ENCODE measurements around the gene ING1. TPM values are rescaled to one million over a fixed set of nuclear protein-coding genes. Genes with fewer than 3 reads are reported as not detected.

ING1 gene, protein sequence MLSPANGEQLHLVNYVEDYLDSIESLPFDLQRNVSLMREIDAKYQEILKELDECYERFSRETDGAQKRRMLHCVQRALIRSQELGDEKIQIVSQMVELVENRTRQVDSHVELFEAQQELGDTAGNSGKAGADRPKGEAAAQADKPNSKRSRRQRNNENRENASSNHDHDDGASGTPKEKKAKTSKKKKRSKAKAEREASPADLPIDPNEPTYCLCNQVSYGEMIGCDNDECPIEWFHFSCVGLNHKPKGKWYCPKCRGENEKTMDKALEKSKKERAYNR
- total RNA-seq (12.4 TPM), polyA plus RNA-seq (ENCODE audit: insufficient read depth, low read depth, low replicate concordance) (7.8 TPM)
- long read RNA-seq, donor 1, full-length matches to known transcripts: 10 of 10 reads
- long read RNA-seq, donor 1, partial matches to known transcripts: 0 of 10 reads
- long read RNA-seq, donor 1, other reads (novel, unspliced or antisense): 0 of 10 reads
- long read RNA-seq, donor 2, full-length matches to known transcripts: 11 of 18 reads
- long read RNA-seq, donor 2, partial matches to known transcripts: 7 of 18 reads
- long read RNA-seq, donor 2, other reads (novel, unspliced or antisense): 0 of 18 reads
- long read RNA-seq, donor 3, full-length matches to known transcripts: 10 of 10 reads
- long read RNA-seq, donor 3, partial matches to known transcripts: 0 of 10 reads
- long read RNA-seq, donor 3, other reads (novel, unspliced or antisense): 0 of 10 reads
- long read RNA-seq, donor 4, full-length matches to known transcripts: 11 of 11 reads
- long read RNA-seq, donor 4, partial matches to known transcripts: 0 of 11 reads
- long read RNA-seq, donor 4, other reads (novel, unspliced or antisense): 0 of 11 reads
- long read RNA-seq, donor 5: 0 reads
- long read RNA-seq, donor 6, full-length matches to known transcripts: 10 of 10 reads
- long read RNA-seq, donor 6, partial matches to known transcripts: 0 of 10 reads
- long read RNA-seq, donor 6, other reads (novel, unspliced or antisense): 0 of 10 reads
- long read RNA-seq, donor 7, full-length matches to known transcripts: 20 of 22 reads
- long read RNA-seq, donor 7, partial matches to known transcripts: 0 of 22 reads
- long read RNA-seq, donor 7, other reads (novel, unspliced or antisense): 2 of 22 reads
- long read RNA-seq, donor 8, full-length matches to known transcripts: 15 of 15 reads
- long read RNA-seq, donor 8, partial matches to known transcripts: 0 of 15 reads
- long read RNA-seq, donor 8, other reads (novel, unspliced or antisense): 0 of 15 reads
- long read RNA-seq, donor 9, full-length matches to known transcripts: 10 of 10 reads
- long read RNA-seq, donor 9, partial matches to known transcripts: 0 of 10 reads
- long read RNA-seq, donor 9, other reads (novel, unspliced or antisense): 0 of 10 reads
- long read RNA-seq, donor 10, full-length matches to known transcripts: 12 of 12 reads
- long read RNA-seq, donor 10, partial matches to known transcripts: 0 of 12 reads
- long read RNA-seq, donor 10, other reads (novel, unspliced or antisense): 0 of 12 reads

DNA sequence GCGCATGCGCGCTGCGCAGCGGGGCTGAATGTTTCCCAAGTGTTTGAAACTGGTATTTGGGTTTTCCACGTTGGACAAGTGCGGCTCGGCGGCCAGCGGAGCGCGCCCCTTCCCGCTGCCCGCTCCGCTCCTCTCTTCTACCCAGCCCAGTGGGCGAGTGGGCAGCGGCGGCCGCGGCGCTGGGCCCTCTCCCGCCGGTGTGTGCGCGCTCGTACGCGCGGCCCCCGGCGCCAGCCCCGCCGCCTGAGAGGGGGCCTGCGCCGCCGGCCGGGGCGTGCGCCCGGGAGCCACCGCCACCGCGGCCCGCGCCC, at the start of gene ING1:
TSS of gene ING1 (plus strand) at position 59 of the 311 bp plus-strand sequence. CDS start 450 bp downstream, outside the sequence.
- TF ChIP-seq, protein P1, sequence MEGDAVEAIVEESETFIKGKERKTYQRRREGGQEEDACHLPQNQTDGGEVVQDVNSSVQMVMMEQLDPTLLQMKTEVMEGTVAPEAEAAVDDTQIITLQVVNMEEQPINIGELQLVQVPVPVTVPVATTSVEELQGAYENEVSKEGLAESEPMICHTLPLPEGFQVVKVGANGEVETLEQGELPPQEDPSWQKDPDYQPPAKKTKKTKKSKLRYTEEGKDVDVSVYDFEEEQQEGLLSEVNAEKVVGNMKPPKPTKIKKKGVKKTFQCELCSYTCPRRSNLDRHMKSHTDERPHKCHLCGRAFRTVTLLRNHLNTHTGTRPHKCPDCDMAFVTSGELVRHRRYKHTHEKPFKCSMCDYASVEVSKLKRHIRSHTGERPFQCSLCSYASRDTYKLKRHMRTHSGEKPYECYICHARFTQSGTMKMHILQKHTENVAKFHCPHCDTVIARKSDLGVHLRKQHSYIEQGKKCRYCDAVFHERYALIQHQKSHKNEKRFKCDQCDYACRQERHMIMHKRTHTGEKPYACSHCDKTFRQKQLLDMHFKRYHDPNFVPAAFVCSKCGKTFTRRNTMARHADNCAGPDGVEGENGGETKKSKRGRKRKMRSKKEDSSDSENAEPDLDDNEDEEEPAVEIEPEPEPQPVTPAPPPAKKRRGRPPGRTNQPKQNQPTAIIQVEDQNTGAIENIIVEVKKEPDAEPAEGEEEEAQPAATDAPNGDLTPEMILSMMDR (IDR thresholded peaks at IDR 0.05; ENCODE audit: borderline replicate concordance, extremely low read depth, insufficient read depth): no peak
- peaks cover 6 to 17% (median 10%) of the 10 kb centered on the region in 3 donors for H3K4me1 ChIP-seq (ENCODE audit: control insufficient read depth in 2 of 3, insufficient read depth in 2 of 3, low read depth in 1 of 3, low read length in 3 of 3)
- H3K9me3 ChIP-seq (ENCODE audit: control insufficient read depth in 2 of 3, insufficient read depth in 1 of 3, low read length in 3 of 3): no peaks in the 10 kb centered on the region
- peak within 1 kb of the TSS; percentile 99 to 100 for H3K27ac ChIP-seq (ENCODE audit: low read depth in 2 of 2, low read length in 2 of 2)
- no peak for FAIRE-seq
- peak in 1 of 5 donors; percentile 25 for DNase-seq
- H3K9ac ChIP-seq (ENCODE audit: low read length in 3 of 3): peak within 1 kb of the TSS; percentile 72 to 97 (median 94)
- H3K27me3 ChIP-seq (ENCODE audit: control insufficient read depth, insufficient read depth, low read length): no peaks in the 10 kb centered on the region
- intact Hi-C loops (cut with DNase I): no loop called here
- H3K36me3 ChIP-seq (ENCODE audit: control insufficient read depth in 2 of 3, insufficient read depth in 3 of 3, low read length in 3 of 3): no peaks in the 10 kb centered on the region
- peak within 1 kb of the TSS; percentile 76 to 94 (median 89) for H3K4me3 ChIP-seq (ENCODE audit: low read length in 3 of 3)

GRCh38 chr13:110664041-110664440, 49.5 kb upstream of the ING1 start:
- intact Hi-C loops (cut with DNase I): no loop called here
- H3K36me3 ChIP-seq (ENCODE audit: control insufficient read depth in 2 of 3, insufficient read depth in 3 of 3, low read length in 3 of 3): peaks cover 11 to 47% (median 30%) of the 10 kb centered on the region in 3 donors
- FAIRE-seq (no peak), DNase-seq (peak in 1 of 5 donors; percentile 22)
- no peaks in the 10 kb centered on the region for H3K4me1 ChIP-seq (ENCODE audit: control insufficient read depth in 2 of 3, insufficient read depth in 2 of 3, low read depth in 1 of 3, low read length in 3 of 3)
- no peak overlapping the region for H3K27ac ChIP-seq (ENCODE audit: low read depth in 2 of 2, low read length in 2 of 2)
- peaks cover 0 to 2% (median 0%) of the 10 kb centered on the region in 3 donors for H3K9me3 ChIP-seq (ENCODE audit: control insufficient read depth in 2 of 3, insufficient read depth in 1 of 3, low read length in 3 of 3)
- no peak overlapping the region for H3K9ac ChIP-seq (ENCODE audit: low read length in 3 of 3)
- no peak overlapping the region for H3K4me3 ChIP-seq (ENCODE audit: low read length in 3 of 3)
- H3K27me3 ChIP-seq (ENCODE audit: control insufficient read depth, insufficient read depth, low read length): no peaks in the 10 kb centered on the region
- TF ChIP-seq, protein P1 (IDR thresholded peaks at IDR 0.05; ENCODE audit: borderline replicate concordance, extremely low read depth, insufficient read depth): no peak

DNA sequence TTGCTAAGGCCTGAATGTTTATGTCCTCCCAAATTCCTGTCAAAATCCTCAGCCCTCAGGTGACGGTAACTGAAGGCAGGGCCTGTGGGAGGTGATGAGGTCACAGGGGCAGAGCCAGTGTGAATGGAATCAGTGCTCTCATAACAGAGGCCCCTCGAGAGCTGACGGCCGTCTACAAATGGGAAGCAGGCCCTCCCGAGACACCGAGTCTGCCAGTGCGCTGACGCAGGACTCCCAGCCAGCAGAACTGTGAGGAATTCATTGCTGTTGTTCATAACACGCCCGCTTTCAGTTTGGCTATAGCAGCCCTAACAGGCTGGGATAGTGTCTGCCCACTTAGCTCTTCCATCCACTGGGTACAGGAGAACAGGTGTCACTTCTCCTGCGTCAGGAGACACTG, 48.8 kb upstream of the ING1 start:
- Histone ChIP-seq H3K4me1 (ENCODE audit: control insufficient read depth in 2 of 3, insufficient read depth in 2 of 3, low read depth in 1 of 3, low read length in 3 of 3) (no peaks in the 10 kb centered on the region), H3K27ac (ENCODE audit: low read depth in 2 of 2, low read length in 2 of 2) (no peak overlapping the region), H3K36me3 (ENCODE audit: control insufficient read depth in 2 of 3, insufficient read depth in 3 of 3, low read length in 3 of 3) (peaks cover 11 to 47% (median 30%) of the 10 kb centered on the region in 3 donors), H3K4me3 (ENCODE audit: low read length in 3 of 3) (no peak overlapping the region), H3K27me3 (ENCODE audit: control insufficient read depth, insufficient read depth, low read length) (no peaks in the 10 kb centered on the region), H3K9me3 (ENCODE audit: control insufficient read depth in 2 of 3, insufficient read depth in 1 of 3, low read length in 3 of 3) (peaks cover 0 to 2% (median 0%) of the 10 kb centered on the region in 3 donors), H3K9ac (ENCODE audit: low read length in 3 of 3) (no peak overlapping the region)
- TF ChIP-seq, protein P1 (IDR thresholded peaks at IDR 0.05; ENCODE audit: borderline replicate concordance, extremely low read depth, insufficient read depth): no peak
- intact Hi-C loops (cut with DNase I): no loop called here
- DNase-seq (peak in 1 of 5 donors; percentile 30), FAIRE-seq (no peak)
